ENCODE results near the gene CCDC136.

Gene CCDC136

GRCh38 chr7:128837521-128837921 is 45.8 kb downstream of the CCDC136 start:
- no peak for DNase-seq (ENCODE audit: low read depth, low spot score)
- CTCF ChIA-PET = no interaction called here
- POLR2A ChIA-PET = no interaction called here
- H3K4me3 ChIP-seq (ENCODE audit: low read depth, low read length) = no peak overlapping the region
- TF ChIP-seq, protein P1, sequence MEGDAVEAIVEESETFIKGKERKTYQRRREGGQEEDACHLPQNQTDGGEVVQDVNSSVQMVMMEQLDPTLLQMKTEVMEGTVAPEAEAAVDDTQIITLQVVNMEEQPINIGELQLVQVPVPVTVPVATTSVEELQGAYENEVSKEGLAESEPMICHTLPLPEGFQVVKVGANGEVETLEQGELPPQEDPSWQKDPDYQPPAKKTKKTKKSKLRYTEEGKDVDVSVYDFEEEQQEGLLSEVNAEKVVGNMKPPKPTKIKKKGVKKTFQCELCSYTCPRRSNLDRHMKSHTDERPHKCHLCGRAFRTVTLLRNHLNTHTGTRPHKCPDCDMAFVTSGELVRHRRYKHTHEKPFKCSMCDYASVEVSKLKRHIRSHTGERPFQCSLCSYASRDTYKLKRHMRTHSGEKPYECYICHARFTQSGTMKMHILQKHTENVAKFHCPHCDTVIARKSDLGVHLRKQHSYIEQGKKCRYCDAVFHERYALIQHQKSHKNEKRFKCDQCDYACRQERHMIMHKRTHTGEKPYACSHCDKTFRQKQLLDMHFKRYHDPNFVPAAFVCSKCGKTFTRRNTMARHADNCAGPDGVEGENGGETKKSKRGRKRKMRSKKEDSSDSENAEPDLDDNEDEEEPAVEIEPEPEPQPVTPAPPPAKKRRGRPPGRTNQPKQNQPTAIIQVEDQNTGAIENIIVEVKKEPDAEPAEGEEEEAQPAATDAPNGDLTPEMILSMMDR (IDR thresholded peaks at IDR 0.05; ENCODE audit: insufficient read depth, low read length, missing control alignments) = no peak

DNA sequence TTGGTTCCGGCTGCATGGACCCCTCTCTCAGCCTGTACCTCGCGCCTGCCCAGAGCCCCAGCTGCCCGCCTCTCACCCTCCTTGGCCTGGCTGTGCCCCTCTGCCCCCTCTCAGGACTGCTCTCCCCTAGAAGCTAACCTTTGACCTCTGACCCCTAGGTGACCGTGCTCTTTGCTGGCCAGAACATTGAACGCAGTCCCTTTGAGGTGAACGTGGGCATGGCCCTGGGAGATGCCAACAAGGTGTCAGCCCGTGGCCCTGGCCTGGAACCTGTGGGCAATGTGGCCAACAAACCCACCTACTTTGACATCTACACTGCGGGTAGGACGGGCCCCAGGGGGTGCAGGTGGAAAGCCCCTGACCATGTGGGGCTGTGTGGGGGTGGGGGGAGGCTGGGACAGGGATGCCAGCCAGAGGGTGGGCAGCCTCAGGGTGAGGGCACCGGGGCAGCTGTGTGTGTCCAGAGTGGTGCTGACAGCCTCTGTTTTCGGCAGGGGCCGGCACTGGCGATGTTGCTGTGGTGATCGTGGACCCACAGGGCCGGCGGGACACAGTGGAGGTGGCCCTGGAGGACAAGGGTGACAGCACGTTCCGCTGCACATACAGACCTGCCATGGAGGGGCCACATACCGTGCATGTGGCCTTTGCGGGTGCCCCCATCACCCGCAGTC is 46.5 kb downstream of the CCDC136 start:
- POLR2A ChIA-PET = no interaction called here
- CTCF ChIA-PET = interaction anchor here (8.4 kb wide), 1 partner anchor 23 kb away, joined by 48 read pairs; the partner anchor contains the start of gene ATP6V1F
- TF ChIP-seq, protein P1 (IDR thresholded peaks at IDR 0.05; ENCODE audit: insufficient read depth, low read length, missing control alignments) = no peak
- DNase-seq (ENCODE audit: low read depth, low spot score) = no peak
- H3K4me3 ChIP-seq (ENCODE audit: low read depth, low read length) = no peak overlapping the region

DNA sequence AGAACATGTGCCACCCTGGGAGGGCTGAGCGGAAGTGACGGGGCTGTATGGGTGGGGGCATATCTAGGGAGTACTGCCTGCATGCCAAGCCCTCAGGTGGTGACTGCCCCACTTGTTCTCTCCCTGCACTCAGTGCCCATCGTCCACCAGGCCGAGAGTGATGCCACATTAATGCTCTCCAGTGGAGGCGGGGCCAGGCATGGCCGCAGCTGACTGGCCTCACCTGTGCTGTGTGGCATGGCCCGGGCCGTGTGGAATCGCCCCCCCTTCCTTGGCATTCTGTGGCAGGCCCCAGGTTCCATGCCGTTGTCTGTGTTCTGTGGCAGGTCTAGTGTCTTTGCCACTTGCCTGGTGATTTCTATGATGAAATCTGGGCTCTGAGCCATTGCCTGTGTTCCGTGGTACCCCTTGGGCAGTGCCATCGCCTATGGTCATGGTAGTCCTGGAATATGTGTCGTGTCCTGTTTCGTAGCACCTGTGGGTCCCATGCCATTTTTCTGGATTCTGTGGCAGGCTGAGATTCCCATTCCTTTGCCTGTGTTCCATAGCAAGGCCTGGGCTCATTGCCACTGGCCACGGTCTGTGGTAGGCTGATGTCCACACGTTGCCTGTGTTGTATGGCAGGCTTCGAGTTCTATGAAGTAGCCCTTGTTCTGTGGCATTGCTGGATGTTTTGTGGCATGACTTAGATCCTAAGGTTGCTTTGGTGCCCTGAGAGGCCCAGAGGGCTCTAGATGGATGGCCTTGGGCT is 47.4 kb downstream of the CCDC136 start:
- H3K4me3 ChIP-seq (ENCODE audit: low read depth, low read length) = no peak overlapping the region

GRCh38 chr7:128839751-128840177 is 48.0 kb downstream of the CCDC136 start:
- DNase-seq (ENCODE audit: low read depth, low spot score) = no peak
- TF ChIP-seq, protein P1 (IDR thresholded peaks at IDR 0.05; ENCODE audit: insufficient read depth, low read length, missing control alignments) = no peak
- H3K4me3 ChIP-seq (ENCODE audit: low read depth, low read length) = no peak overlapping the region
- CTCF ChIA-PET = interaction anchor here (1.2 to 8.4 kb wide), 3 partner anchors 8 to 22 kb away, joined by 3 to 48 read pairs (median 3); partner anchors contain the start of gene ATP6V1F
- POLR2A ChIA-PET = no interaction called here

More for the DNA sequence above, 47.4 kb downstream of the CCDC136 start:
- POLR2A ChIA-PET = no interaction called here
- DNase-seq (ENCODE audit: low read depth, low spot score) = no peak
- TF ChIP-seq, protein P1 (IDR thresholded peaks at IDR 0.05; ENCODE audit: insufficient read depth, low read length, missing control alignments) = no peak
- CTCF ChIA-PET = interaction anchor here (1.2 to 8.4 kb wide), 2 partner anchors 11 to 22 kb away, joined by 3 to 48 read pairs; partner anchors contain the start of gene ATP6V1F

DNA sequence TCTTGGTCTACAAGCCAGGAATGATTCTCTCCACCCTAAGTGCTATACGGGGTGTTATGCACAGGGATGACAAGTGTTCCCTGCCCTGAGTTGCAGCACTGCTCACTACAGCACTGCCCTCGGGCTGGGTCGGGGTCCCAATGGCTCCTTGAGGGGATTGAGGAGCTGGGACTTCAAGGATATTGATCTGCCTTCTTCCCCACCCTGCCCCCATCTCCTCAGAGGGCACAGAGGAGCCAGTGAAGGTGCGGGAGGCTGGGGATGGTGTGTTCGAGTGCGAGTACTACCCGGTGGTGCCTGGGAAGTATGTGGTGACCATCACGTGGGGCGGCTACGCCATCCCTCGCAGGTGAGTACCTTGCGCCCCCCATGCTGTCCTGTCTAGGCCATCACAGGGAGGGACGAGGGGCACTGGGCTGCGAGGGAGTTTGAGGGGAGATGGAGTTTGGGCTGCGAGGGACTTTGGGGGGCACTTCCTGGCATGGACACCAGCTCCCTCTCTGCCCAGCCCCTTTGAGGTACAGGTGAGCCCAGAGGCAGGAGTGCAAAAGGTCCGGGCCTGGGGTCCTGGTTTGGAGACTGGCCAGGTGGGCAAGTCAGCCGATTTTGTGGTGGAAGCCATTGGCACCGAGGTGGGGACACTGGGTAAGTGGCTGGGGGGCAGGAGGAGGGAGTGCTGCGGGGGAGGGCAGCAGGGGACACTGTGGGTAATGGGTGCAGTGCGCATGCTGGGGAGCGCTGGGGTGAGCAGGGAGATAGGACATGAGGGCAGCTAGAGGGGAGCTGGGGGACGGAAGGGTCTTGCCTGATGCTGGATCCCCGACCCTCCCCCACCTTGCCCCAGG is 48.8 kb downstream of the CCDC136 start:
- DNase-seq (ENCODE audit: low read depth, low spot score) = no peak
- ChIA-PET CTCF (interaction anchor here (1.1 to 8.4 kb wide), 6 partner anchors 8 to 21 kb away, joined by 3 to 48 read pairs (median 6); partner anchors contain the start of gene ATP6V1F), POLR2A (no interaction called here)
- TF ChIP-seq, protein P1 (IDR thresholded peaks at IDR 0.05; ENCODE audit: insufficient read depth, low read length, missing control alignments) = no peak
- no peak overlapping the region for H3K4me3 ChIP-seq (ENCODE audit: low read depth, low read length)
